GM19467 (cell line): ENCODE data around the gene FNDC3B.
"Not testable (repeated sequence)": the region's sequence is repeated elsewhere in the genome, so short reads cannot be mapped to it uniquely, and the experiment has no call there.

ENCODE experiments used
- ATAC-seq: cut with Tn5 transposase; IDR thresholded peaks from one replicate; pipeline ENCODE4 v1.9.1; 2021; ENCODE audit warnings: mild to moderate bottlenecking, moderate library complexity; ENCODE audit not compliant: unreplicated experiment

FNDC3B gene

DNA sequence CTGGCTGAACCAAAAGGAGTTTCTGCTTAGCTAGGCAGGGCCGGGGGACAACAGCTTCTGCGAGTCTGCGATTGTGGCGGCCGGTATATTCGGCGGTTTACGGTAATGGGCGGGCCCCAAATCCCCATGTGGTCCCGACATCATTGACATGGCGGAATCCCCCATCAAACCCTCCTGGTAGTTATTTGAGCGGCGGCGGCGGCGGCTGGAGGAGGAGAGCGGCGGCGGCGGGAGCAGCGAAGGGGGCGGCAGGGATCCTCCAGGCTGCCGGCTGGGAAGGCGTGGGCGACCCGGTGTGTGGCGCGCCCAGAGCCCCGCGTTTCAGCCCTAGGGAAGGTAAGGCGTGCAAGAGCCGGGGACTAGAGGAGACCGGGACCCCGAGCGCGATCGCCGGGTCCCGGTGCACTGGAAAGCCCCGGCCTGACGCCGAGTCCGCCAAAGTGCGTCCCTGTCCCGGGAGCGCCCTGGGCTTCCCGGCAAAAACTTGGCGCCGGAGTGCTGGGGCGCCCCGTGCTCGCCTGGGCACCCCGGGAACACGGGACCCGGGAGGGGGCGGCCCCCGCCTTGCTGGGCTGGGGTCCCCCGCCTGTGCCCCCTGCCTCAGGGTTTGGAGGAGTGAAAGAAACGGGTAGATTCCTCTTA, at the start of gene FNDC3B:
TSS of gene FNDC3B (plus strand) at position 143 of the 642 bp plus-strand sequence. CDS start 72,902 bp downstream, outside the sequence.
- peak; percentile 63 for ATAC-seq

DNA sequence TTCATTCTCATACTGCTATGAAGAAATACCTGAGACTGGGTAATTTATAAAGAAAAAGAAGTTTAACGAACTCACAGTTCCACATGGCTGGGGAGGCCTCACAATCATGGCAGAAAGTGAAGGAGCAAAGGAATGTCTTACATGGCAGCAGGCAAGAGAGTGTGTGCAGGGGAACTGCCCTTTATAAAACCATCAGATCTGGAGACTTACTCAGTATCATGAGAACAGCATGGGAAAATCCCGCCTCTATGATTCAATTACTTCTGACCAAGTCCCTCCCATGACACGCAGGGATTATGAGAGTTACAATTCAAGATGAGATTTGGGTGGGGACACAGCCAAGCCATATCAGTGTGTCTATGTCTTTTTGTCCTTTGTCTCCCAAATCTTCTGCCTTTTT, 49.1 kb upstream of the FNDC3B start:
- ATAC-seq = not testable (repeated sequence)

DNA sequence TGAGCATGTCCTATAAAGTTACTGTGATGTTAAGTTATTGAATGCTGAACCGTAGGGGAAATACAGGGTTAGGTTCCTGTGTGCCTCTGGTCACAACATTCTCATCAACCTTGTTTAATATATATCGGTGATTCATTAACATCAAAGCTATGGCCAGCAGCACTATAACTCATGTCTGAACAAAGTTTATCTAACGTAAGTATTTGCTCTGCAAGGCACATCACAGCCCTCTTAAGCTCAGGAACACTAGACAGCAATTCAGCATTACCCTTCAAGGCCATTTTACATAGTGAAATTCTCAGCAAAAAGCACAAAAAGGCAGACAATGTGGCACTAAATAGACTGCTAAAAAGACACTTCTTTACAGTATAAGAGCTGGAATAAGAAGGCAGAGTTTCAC, 48.2 kb upstream of the FNDC3B start:
- ATAC-seq = no peak

DNA sequence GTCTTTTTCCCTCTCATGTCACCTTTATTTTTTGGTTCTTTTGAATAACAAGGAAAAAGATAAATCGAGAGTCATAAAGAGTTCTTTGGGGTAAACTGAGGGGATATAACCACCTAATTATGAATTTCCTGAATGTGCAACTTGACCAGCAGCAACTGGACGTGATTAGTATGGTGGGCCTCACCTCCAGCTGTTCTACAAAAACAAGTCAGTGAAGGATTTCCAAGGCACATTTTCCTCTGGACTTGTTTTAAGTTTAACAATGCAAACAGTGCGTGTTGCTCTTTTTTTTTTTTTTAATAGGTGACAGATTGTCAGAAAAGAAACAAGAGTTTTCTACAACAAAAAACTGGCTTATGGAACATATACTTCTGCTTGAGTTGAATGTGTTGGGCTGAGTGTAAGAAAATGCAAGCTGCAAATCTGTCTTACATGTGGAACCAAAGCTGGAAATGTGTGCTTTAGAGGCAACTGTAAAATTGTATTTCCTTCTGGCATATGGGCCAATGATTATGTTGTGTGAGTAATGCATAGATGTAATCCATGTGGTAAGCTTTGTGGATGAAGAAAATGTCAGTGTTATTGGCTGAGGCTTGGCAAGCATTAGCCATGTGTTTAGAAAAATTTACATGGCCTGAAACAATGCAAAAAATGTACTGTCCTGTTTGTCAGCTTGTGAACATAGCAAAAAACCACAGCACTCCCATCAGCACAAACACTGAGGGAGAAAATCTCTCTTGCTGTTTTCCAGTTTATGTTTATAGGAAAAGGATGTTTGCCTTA, 44.5 kb upstream of the FNDC3B start:
- ATAC-seq = no peak

DNA sequence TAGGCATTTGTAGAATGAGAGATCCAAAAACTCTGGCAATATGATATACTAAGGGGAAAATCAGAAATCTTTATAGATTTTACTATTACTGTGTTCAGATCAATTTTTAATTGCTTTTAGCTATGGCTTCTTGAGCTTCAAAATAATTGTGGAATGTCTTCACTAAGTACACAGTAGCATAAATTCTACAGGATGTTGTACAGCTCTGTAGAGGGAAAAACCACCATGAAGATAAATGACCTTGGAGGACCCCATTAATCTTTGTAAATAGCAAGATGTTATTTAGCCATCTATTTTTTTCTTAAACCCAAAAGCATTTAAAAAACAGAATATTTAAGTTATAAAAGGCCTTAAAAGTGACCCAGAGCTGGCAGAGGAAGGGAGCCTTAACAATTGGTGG, 43.9 kb upstream of the FNDC3B start:
- no peak for ATAC-seq

DNA sequence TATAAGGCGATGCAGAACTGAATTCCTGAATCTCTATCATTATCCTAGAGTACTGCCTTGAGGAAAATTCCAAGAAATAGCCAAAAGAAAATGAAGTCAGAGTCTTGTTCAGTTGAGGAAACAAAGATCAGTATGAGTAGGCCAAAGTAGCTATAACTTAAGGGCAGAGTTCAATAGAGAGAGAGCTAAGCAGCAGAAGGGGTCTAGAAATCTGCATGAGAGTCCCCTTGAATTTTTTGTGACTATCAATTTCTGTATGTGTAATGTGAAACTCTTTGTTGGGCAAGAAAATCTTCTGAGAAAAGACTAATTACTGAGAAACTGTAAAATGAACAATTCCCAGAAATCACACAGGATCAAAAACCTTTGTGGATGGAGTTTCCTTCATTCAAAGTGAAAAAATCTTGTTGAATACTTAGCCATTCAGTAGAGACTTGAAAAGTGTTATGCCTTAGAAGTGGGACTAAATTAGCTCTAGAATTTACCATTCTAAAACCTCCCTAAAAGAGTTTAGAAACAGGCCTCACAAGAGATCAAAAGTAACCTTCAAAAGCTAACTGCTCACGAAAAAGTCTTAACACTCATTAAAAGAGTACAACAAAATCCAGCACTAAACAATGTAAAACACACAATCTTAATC, 43.1 kb upstream of the FNDC3B start:
- ATAC-seq = no peak

DNA sequence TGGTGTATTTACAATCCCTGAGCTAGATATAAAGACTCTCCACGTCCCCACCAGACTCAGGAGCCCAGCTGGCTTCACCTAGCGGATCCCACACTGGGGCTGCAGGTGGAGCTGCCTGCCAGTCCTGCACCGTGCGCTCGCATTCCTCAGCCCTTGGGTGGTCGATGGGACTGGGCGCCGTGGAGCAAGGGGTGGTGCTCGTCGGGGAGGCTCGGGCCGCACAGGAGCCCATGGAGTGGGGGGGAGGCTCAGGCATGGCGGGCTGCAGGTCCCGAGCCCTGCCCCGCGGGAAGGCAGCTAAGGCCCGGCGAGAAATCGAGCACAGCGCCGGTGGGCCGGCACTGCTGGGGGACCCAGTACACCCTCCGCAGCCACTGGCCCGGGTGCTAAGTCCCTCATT, 40.6 kb upstream of the FNDC3B start:
- ATAC-seq = not testable (repeated sequence)

DNA sequence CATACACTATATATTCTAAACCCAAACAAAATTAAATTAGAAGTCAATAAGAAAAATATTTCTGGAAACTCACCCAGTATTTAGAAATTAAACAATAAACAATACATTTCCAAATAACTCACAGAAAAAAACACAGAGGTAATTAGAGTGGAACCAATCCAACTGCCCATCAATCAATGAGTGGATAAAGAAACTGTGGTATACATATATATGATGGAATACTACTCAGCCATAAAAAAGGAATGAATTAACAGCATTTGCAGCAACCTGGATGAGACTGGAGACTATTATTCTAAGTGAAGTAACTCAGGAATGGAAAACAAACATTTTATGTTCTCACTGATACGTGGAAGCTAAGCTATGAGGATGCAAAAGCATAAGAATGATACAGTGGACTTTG, 37.8 kb upstream of the FNDC3B start:
- ATAC-seq = not testable (repeated sequence)

DNA sequence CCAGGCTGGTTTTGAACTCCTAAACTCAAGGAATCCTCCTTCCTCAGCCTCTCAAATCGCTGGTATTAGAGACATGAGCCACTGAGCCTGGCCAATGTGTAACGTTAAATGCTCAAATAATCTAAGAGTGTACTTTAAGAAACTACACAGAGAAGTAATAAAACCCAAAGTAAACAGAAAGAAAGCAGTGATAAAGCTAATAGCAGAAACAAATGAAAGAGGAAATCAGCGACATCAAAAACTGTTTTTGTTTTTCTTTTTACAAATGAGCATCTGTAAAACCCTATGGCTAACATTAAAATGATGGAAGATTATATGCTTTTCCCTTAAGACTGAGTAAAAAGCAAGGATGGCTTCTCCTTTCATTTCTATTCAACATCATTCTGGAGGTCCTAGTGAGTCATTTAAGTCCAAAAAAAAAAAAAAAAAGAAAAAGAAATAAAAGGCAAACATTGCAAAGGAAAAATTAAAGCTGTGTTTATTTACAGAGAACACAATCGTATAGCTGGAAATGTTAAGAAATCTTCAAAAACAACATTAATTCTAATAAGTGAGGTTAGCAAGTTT, 36.8 kb upstream of the FNDC3B start:
- no peak for ATAC-seq

DNA sequence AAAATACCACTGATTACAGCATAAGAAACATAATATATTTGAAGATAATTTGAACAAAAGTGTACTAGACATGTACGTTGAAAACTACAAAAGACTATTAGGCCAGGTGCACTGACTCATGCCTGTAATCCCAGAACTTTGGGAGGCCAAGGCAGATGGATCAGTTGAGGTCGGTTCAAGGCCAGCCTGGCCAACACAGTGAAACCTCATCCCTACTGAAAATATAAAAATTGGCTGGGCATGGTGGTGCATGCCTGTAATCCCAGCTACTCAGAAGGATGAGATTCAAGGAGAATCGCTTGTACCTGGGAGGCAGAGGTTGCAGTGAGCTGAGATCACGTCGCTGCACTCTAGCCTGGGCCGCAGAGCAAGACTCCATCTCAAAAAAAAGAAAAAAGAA, 36.2 kb upstream of the FNDC3B start:
- no peak for ATAC-seq

DNA sequence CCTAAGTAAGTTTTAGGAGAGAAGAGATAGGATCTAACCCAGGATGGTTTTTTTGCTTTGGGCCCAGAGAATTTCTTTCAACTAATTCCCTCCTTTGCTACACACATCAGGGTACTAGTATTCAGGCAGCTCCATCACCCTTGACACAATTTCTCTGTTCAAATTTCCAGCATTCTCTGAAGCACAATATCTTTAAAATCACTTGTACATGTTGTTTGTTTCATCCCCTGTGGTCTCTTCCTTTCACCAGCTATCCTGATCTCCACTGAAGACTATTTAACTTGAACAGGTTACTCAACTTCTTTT, 32.4 kb upstream of the FNDC3B start:
- ATAC-seq = no peak

DNA sequence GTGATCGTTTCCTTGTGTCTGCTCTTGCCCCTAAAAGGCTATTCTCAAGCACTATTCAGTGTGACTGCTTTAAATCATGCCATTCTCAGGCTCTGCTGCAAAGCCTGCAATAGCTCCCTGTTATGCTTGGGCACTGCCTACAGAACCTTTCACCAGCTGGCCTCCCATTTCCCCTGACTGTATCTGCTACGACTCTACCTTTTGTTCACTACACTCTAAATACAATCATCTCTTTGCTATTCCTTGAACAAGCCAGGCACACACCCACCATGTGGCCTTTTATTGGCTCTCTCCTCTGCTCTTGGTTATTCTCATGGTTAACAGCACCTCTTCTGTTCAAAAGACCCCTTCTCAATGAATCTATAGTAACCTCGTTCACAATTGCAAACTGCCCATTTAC, 29.6 kb upstream of the FNDC3B start:
- ATAC-seq = no peak

DNA sequence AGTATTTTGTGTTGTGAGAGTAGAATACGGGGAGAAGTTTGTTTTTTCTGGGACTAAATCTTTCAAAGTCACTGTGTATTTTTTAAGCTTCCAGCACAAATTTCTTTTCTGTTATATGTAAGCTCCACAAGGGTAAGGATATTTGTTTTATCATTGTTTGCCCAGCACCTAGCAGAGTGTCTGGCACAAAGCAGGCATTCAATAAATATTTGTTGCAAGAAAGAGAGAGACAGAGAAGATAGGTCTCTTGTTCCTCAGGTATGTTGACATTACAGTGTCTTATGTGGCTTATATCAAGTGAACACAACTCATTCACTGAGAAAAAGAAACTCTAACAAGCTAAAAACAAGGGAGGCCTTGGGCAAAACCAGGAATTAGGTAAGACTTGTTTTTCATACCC, 26.6 kb upstream of the FNDC3B start:
- no peak for ATAC-seq

DNA sequence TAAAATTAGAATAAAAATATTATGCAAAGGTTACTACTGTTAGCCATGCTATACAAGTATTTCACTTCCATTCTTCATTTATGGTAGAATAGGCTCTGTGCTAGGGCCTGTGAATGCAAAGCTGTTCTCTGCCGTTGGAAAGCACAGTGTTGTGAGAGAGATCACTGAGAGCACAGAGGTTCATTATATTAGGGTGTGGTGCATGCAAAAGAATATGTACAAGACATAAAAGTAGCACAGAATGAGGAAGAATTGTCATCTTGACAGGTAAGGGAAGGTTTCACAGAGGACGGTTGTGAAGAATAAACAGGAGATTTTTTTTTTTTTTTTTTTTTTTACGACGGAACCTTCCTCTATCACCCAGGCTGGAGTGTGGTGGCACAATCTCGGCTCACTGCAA, 25.2 kb upstream of the FNDC3B start:
- ATAC-seq = no peak

DNA sequence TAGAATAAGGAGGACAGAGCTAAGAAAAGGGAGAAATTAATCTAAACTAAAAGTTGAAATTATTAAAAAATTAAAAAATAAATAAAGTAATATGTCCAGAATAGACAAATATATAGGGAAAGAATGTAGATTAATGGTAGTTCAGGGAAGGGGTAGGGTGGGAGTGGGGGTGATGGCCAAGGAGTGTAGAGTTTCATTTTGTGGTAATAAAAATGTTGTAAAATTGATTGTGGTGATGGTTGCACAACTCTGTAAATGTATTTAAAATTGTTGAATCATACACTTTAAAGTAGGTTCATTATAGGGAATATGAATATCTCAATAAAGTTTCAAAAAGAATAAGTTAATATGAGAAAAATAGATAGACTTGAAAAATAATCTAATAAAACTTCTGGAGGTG, 21.0 kb upstream of the FNDC3B start:
- no peak for ATAC-seq

DNA sequence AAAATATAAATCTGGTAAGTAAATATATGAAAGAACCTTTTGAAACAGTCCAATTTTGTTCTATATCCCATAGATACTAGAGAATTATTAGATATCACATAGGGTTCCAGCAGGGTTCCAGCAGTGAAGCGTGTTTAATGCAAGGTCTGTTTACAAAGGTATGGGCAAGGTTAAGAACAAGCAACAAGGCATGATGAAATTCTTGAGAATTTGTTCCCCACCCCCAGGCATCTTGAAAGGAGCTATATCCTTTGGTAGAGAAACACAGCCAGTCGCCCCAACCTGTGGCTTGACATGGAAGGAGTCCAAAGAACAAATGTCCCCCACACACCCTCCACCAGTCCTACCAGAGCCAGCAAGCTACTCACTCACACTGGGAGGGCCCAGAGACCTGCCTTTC, 18.6 kb upstream of the FNDC3B start:
- no peak for ATAC-seq

DNA sequence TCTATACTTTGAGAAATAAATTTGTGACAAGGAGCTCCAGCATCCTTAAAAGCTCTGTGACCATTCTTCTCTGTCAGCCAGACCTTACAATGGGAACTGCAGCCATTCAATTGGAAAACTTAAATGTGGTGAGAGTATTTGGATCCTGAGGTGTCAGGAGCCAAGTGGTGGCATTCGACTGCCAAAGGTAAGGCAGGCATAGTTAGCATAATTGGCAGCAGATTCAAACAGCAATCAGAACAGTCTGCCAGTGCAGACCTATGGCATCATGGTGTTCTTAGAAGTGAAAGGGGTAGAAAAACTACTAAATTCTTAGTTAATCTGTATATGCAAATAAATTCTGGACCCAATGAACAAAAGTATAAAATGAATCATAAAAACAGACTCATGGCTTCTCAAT, 18.2 kb upstream of the FNDC3B start:
- ATAC-seq = no peak

DNA sequence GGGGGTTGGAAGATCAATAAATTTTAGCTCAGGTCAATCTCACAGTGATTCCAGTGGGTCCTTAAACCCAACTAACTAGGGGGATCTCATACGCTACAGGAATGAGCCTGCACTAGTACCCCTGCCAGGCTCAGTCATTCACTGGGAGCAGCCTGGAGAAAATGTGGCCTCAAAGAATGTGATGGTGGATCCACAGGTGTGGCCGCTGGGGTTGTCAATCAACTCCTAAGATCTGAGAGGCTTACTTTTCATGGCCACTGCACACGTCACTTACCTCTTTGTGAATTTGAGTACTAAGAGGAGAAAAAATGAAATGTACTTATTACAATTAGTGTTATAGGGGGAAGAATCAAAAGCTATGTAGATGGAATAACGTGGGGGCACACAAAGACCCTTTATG, 17.5 kb upstream of the FNDC3B start:
- no peak for ATAC-seq

DNA sequence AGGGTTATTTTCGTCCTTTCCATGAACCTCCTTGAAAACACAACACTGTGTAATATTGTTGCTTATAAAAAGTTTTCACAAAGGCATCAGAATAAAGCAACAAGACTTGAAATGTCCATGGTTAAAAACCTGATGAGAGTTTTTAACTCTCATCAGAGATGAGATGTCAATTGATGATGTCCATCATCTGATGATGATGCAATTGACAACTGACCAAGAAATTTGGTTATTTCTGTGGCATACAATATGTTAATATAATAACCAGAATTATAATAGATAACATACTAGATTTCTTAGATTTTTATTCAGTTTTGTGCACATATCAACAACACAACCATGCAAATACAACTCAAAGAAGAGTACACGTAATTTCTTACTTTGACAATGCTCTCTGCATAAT, 15.5 kb upstream of the FNDC3B start:
- ATAC-seq = no peak

DNA sequence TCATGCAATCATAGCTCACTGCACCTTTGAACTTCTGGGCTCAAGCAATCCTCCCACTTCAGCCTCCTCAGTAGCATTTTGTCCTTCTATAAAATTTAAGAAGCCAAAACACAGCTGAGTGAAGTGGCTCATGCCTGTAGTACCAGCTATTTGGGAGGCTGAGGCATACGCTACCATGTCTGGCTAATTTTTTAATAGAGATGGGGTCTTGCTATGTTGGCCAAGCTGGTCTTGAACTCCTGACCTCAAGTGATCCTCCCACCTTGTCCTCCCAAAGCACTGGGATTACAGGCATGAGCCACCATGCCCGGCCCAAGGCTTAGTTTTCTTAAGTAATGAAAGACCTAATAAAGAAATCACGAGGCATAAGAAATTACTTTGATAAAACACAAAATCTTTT, 14.7 kb upstream of the FNDC3B start:
- ATAC-seq = no peak

DNA sequence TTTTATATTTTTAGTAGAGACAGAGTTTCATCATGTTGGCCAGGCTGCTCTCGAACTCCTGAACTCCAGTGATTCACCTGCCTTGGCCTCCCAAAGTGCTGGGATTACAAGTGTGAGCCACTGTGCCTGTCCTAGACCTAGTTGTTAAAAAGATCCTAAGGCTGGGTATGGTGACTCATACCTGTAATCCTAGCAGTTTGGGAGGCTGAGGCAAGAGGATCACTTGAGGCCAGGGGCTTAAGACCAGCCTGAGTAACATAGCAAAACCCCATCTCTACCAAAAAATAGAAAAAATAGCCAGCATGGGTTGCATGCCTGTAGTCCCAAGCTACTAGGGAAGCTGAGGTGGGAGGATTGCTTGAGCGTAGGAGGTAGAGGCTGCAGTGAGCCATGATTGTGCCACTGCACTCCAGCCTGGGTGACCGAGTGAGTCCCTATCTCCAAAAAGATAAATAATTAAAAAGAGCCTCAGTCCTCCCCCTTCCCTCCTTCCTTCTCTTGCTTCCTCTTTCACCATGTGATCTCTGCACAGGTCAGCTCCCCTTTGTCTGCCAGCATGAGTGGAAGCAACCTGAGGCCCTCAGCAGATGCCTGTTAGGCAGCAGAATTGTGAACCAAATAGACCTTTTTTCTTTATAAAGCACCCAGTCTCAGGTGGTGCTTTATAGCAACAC, 9.8 kb upstream of the FNDC3B start:
- ATAC-seq = no peak
